ENCODE measurements around the gene FOXJ2. TPM values are rescaled to one million over a fixed set of nuclear protein-coding genes. Genes with fewer than 3 reads are reported as not detected.
"Not testable (repeated sequence)": the region's sequence is repeated elsewhere in the genome, so short reads cannot be mapped to it uniquely, and the experiment has no call there.

Gene FOXJ2
- total RNA-seq = 10 to 100 TPM; 17.9 to 18.1 TPM

- peaks cover 5% of the 10 kb centered on the region for H3K36me3 Mint-ChIP-seq
- ATAC-seq (peak; percentile 91), DNase-seq (peak; percentile 81)
- peak within 1 kb of the TSS; percentile 79 for H3K27ac Mint-ChIP-seq
- H3K4me1 Mint-ChIP-seq = peaks cover 52% of the 10 kb centered on the region
- H3K27me3 Mint-ChIP-seq = no peaks in the 10 kb centered on the region
- CTCF ChIA-PET = interaction anchor here (0.5 to 2.3 kb wide), 5 partner anchors 14 to 198 kb away, joined by 3 to 10 read pairs (median 6); no protein-coding TSS in a partner anchor
- H3K4me3 Mint-ChIP-seq = peak within 1 kb of the TSS; percentile 83
- H3K9me3 Mint-ChIP-seq (ENCODE audit: low read depth) = no peaks in the 10 kb centered on the region
Observed at GRCh38 chr12:8032242-8033152, at the start of gene FOXJ2. TSS of gene FOXJ2 (plus strand) at chr12:8032716. CDS start at chr12:8039833, 7,117 bp downstream.

- CTCF ChIA-PET = not testable (repeated sequence)
Observed at GRCh38 chr12:7983019-7983418, 49.5 kb upstream of the FOXJ2 start.

GRCh38 chr12:7983460-7983859 lies 49.1 kb upstream of the FOXJ2 start:
- DNase-seq; ATAC-seq; H3K27me3 Mint-ChIP-seq; H3K36me3 Mint-ChIP-seq; H3K4me3 Mint-ChIP-seq; H3K9me3 Mint-ChIP-seq (ENCODE audit: low read depth); H3K4me1 Mint-ChIP-seq; H3K27ac Mint-ChIP-seq; CTCF ChIA-PET: not testable (repeated sequence)

More at GRCh38 chr12:7983019-7983418, 49.5 kb upstream of the FOXJ2 start:
- DNase-seq; H3K27me3 Mint-ChIP-seq; H3K4me3 Mint-ChIP-seq; H3K9me3 Mint-ChIP-seq (ENCODE audit: low read depth); H3K36me3 Mint-ChIP-seq; H3K4me1 Mint-ChIP-seq; H3K27ac Mint-ChIP-seq; ATAC-seq: not testable (repeated sequence)

GRCh38 chr12:7984900-7985299 lies 47.6 kb upstream of the FOXJ2 start:
- Mint-ChIP-seq H3K4me1 (peaks cover 19% of the 10 kb centered on the region), H3K36me3 (no peaks in the 10 kb centered on the region), H3K9me3 (ENCODE audit: low read depth) (no peaks in the 10 kb centered on the region), H3K4me3 (no peak overlapping the region), H3K27ac (no peak overlapping the region), H3K27me3 (no peaks in the 10 kb centered on the region)
- no peak for DNase-seq
- no peak for ATAC-seq
- CTCF ChIA-PET = interaction anchor here (1.3 kb wide), 1 partner anchor 51 kb away, joined by 5 read pairs; no protein-coding TSS in a partner anchor

- Mint-ChIP-seq H3K4me1 (peaks cover 27% of the 10 kb centered on the region), H3K36me3 (peaks cover 1% of the 10 kb centered on the region), H3K9me3 (ENCODE audit: low read depth) (no peaks in the 10 kb centered on the region), H3K27ac (peak overlapping the region; percentile 20), H3K27me3 (no peaks in the 10 kb centered on the region), H3K4me3 (no peak overlapping the region)
- no peak for DNase-seq
- CTCF ChIA-PET = interaction anchor here (0.6 to 1.3 kb wide), 4 partner anchors 25 to 440 kb away, joined by 3 to 5 read pairs (median 3); no protein-coding TSS in a partner anchor
- ATAC-seq = no peak
Observed at GRCh38 chr12:7985802-7986418, 46.6 kb upstream of the FOXJ2 start.

- CTCF ChIA-PET = interaction anchor here (1.0 to 2.6 kb wide), 7 partner anchors 16 to 57 kb away, joined by 3 to 14 read pairs (median 5); partner anchors contain the start of gene SLC2A3
- Mint-ChIP-seq H3K27ac (peak overlapping the region; percentile 96), H3K9me3 (ENCODE audit: low read depth) (no peaks in the 10 kb centered on the region), H3K27me3 (no peaks in the 10 kb centered on the region), H3K36me3 (peaks cover 1% of the 10 kb centered on the region), H3K4me3 (peak overlapping the region; percentile 63), H3K4me1 (peaks cover 42% of the 10 kb centered on the region)
- peak; percentile 95 for DNase-seq
- peak; percentile 95 for ATAC-seq
Observed at GRCh38 chr12:7989827-7990491, 42.6 kb upstream of the FOXJ2 start.

GRCh38 chr12:7991535-7991934 lies 41.0 kb upstream of the FOXJ2 start:
- CTCF ChIA-PET = interaction anchor here (1.0 to 5.2 kb wide), 7 partner anchors 19 to 132 kb away, joined by 4 to 78 read pairs (median 5); partner anchors contain the start of gene SLC2A3
- peak overlapping the region; percentile 63 for H3K4me3 Mint-ChIP-seq
- H3K27ac Mint-ChIP-seq = peak overlapping the region; percentile 96
- H3K4me1 Mint-ChIP-seq = peaks cover 44% of the 10 kb centered on the region
- H3K36me3 Mint-ChIP-seq = peaks cover 3% of the 10 kb centered on the region
- H3K27me3 Mint-ChIP-seq = no peaks in the 10 kb centered on the region
- no peak for ATAC-seq
- H3K9me3 Mint-ChIP-seq (ENCODE audit: low read depth) = no peaks in the 10 kb centered on the region
- no peak for DNase-seq

- H3K4me3 Mint-ChIP-seq = no peak overlapping the region
- ATAC-seq (no peak), DNase-seq (no peak)
- no peaks in the 10 kb centered on the region for H3K27me3 Mint-ChIP-seq
- CTCF ChIA-PET = interaction anchor here (1.0 to 5.2 kb wide), 14 partner anchors 11 to 243 kb away, joined by 3 to 78 read pairs (median 6); partner anchors contain the start of gene SLC2A3
- H3K27ac Mint-ChIP-seq = peak overlapping the region; percentile 55
- peaks cover 2% of the 10 kb centered on the region for H3K9me3 Mint-ChIP-seq (ENCODE audit: low read depth)
- H3K36me3 Mint-ChIP-seq = peaks cover 7% of the 10 kb centered on the region
- H3K4me1 Mint-ChIP-seq = peaks cover 27% of the 10 kb centered on the region
Observed at GRCh38 chr12:7994731-7995205, 37.7 kb upstream of the FOXJ2 start.

GRCh38 chr12:7995266-7995963 lies 37.1 kb upstream of the FOXJ2 start:
- H3K36me3 Mint-ChIP-seq = peaks cover 6% of the 10 kb centered on the region
- peaks cover 22% of the 10 kb centered on the region for H3K4me1 Mint-ChIP-seq
- no peak overlapping the region for H3K27ac Mint-ChIP-seq
- H3K27me3 Mint-ChIP-seq = no peaks in the 10 kb centered on the region
- CTCF ChIA-PET = interaction anchor here (0.8 to 5.2 kb wide), 13 partner anchors 10 to 165 kb away, joined by 3 to 78 read pairs (median 8); partner anchors contain the start of gene SLC2A3
- ATAC-seq = peak; percentile 96
- DNase-seq = peak; percentile 91
- H3K9me3 Mint-ChIP-seq (ENCODE audit: low read depth) = peaks cover 2% of the 10 kb centered on the region
- no peak overlapping the region for H3K4me3 Mint-ChIP-seq

GRCh38 chr12:8000827-8001226 lies 31.7 kb upstream of the FOXJ2 start:
- H3K27ac Mint-ChIP-seq; DNase-seq; ATAC-seq; H3K36me3 Mint-ChIP-seq; CTCF ChIA-PET; H3K27me3 Mint-ChIP-seq; H3K4me3 Mint-ChIP-seq; H3K9me3 Mint-ChIP-seq (ENCODE audit: low read depth): not testable (repeated sequence)
- H3K4me1 Mint-ChIP-seq = peaks cover 15% of the 10 kb centered on the region

GRCh38 chr12:8001496-8001895 lies 31.0 kb upstream of the FOXJ2 start:
- DNase-seq; CTCF ChIA-PET; H3K27me3 Mint-ChIP-seq; H3K36me3 Mint-ChIP-seq; H3K27ac Mint-ChIP-seq; H3K9me3 Mint-ChIP-seq (ENCODE audit: low read depth); H3K4me3 Mint-ChIP-seq: not testable (repeated sequence)
- peak; percentile 30 for ATAC-seq
- H3K4me1 Mint-ChIP-seq = peaks cover 12% of the 10 kb centered on the region

GRCh38 chr12:8004897-8005296 lies 27.6 kb upstream of the FOXJ2 start:
- CTCF ChIA-PET = interaction anchor here (1.7 kb wide), 1 partner anchor 10 kb away, joined by 4 read pairs; no protein-coding TSS in a partner anchor
- Mint-ChIP-seq H3K4me1 (peaks cover 12% of the 10 kb centered on the region), H3K27me3 (peaks cover 13% of the 10 kb centered on the region)
- H3K9me3 Mint-ChIP-seq (ENCODE audit: low read depth); H3K4me3 Mint-ChIP-seq; DNase-seq; H3K27ac Mint-ChIP-seq; ATAC-seq; H3K36me3 Mint-ChIP-seq: not testable (repeated sequence)
